Astrocyte of the spinal cord (primary cell): ENCODE measurements around the gene RRM1.
A peak's percentile ranks its signal among the peaks of the same experiment; 100 is the strongest.
"Not testable (repeated sequence)": the region's sequence is repeated elsewhere in the genome, so short reads cannot be mapped to it uniquely, and the experiment has no call there.

ENCODE experiments used
- DNase-seq: peaks from one replicate; pipeline ENCODE4 v3.0.0; 2011; ENCODE audit warnings: low read depth, low spot score
- H3K4me3 ChIP-seq: 2 replicates; pipeline ENCODE4 v1.5.1; 2011; ENCODE audit warnings: low read depth, mild to moderate bottlenecking, low read length, moderate library complexity
- in situ Hi-C: cut with HindIII; loops from 2 replicates; pipeline ENCODE4 v1.10.0; 2017; ENCODE audit warnings: low sequenced_read_pairs
- TF ChIP-seq, protein P1 (sequence below): IDR thresholded peaks from 2 replicates; pipeline ENCODE4 v1.5.1; 2012; ENCODE audit warnings: low read depth, mild to moderate bottlenecking, low read length, inconsistent platforms

The RRM1 gene

DNA sequence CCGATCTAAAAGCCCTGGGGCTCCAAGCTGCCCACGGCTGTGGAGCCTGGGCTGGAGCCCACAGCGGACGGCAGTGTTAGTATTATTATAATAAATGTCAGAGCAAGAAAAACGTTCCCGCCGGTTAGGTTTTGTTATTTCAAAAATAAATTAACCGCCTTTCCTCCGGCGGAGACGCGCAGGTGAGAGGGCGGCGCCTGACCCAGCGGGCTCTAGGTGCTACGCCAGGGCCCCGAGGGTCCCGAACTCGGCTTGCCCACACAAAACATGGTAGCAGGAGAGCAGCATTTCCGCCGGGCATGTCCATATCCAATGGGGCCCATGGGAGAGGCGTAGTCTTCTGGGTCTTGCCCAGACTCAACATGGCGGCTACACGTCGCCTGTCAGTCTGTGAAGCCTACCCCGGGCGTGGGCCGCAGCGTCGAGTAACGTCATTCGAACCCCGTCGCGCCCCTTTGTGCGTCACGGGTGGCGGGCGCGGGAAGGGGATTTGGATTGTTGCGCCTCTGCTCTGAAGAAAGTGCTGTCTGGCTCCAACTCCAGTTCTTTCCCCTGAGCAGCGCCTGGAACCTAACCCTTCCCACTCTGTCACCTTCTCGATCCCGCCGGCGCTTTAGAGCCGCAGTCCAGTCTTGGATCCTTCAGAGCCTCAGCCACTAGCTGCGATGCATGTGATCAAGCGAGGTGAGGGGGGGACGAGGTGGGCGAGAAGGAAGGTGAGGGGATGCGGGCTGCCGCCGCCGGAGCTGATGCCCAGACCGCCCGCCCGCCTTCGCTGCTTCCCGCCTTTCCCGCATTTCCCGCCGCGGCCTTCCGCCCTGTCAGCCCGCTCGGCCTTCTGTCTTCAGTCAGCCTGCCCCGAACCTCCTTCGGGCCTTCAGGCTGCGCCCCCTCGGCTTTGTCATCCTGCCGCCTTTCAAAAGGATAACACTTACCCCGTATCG, at the start of gene RRM1:
Gene RRM1 (plus strand): TSS at position 452 of the 944 bp plus-strand sequence. CDS start 214 bp downstream, at position 666.
- TF ChIP-seq, protein P1, sequence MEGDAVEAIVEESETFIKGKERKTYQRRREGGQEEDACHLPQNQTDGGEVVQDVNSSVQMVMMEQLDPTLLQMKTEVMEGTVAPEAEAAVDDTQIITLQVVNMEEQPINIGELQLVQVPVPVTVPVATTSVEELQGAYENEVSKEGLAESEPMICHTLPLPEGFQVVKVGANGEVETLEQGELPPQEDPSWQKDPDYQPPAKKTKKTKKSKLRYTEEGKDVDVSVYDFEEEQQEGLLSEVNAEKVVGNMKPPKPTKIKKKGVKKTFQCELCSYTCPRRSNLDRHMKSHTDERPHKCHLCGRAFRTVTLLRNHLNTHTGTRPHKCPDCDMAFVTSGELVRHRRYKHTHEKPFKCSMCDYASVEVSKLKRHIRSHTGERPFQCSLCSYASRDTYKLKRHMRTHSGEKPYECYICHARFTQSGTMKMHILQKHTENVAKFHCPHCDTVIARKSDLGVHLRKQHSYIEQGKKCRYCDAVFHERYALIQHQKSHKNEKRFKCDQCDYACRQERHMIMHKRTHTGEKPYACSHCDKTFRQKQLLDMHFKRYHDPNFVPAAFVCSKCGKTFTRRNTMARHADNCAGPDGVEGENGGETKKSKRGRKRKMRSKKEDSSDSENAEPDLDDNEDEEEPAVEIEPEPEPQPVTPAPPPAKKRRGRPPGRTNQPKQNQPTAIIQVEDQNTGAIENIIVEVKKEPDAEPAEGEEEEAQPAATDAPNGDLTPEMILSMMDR: no peak
- peak; percentile 98 for DNase-seq
- H3K4me3 ChIP-seq: peak within 1 kb of the TSS; percentile 80
- in situ Hi-C loops: no loop called here

DNA sequence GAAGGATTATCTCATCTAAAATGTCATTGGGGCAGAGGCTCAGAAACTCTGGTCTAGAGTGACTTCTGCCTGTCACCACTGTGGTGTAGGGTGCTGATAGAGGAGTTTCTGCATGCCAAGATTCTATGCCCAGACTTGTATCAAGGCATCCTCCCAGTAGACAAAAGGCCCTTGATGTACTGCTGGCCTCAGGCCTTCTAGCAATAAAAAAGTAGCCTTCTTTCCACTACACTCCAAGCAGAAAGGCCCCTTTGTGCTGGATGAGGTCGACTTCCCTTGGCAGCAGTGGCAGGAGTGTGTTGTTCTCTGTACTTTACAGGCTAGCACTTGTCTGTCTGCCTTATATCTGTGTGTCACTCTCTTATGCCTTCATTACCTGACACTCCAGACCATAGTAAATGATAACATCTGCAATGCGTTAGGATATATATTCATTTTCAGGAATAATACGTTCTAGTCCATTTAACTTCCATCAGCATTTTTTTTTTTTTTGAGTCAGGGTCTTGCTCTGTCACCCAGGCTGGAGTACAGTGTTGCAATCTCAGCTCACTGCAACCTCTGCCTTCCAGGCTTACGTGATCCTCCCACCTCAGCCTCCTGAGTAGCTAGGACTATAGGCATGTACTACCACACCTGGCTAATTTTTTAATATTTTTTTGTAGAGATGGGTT, 49.5 kb upstream of the RRM1 start:
- TF ChIP-seq, protein P1: no peak
- DNase-seq: no peak
- in situ Hi-C loops: no loop called here
- no peak overlapping the region for H3K4me3 ChIP-seq

DNA sequence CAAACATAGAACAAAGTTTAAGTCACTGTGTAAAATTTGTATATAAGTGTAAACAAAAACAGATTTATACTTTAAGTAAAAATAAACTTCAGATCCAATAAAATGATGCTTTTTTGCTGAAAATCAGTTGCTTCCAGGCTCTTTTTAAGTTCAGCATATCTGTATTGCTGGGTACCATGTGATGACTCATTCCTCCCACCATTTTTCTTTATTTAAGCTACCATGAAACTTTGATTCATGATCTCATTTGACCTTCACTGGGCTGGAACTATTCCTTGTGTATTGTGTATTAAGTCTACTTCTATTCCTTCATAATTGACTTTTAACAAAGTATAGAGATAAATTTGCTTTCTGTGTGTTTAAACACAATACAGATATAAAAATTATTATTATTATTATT, 46.3 kb upstream of the RRM1 start:
- peak; percentile 46 for DNase-seq
- H3K4me3 ChIP-seq: no peak overlapping the region
- TF ChIP-seq, protein P1: no peak
- in situ Hi-C loops: no loop called here

DNA sequence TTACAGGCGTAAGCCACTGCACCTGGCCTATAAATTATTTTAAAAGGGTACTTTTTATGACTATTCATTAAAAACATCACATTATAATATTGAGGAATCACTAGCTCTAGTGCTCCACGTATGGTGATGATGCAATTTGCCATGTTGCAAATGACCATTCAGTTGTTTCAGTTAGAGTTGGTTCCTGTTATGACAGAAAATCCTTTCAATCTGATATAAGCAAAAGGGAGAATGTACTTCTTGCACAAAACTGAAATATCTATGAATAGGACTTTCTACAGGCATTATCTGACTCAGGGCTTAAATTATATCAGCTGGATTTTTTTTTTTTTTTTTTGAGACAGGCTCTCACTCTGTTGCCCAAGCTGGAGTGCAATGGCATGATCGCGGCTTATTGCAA, 45.6 kb upstream of the RRM1 start:
- in situ Hi-C loops: no loop called here

DNA sequence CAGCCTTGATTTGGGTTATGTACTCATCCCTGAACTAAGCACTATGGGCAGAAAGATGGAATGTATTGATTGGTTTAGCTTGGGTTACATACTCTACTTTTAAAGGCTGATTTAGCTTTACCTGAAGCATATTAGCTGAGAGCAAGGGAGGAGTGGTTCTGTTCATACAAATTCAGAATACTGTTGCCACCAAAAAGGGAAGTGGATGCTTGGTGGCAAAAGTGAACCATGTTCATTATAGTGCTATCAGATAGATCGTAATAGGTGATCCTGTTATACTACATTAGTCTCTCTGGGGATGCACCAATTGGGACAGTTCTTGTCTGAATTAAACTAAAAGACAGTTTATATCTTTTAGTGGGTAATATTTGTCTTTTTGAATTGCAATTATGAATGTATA, 44.5 kb upstream of the RRM1 start:
- TF ChIP-seq, protein P1: no peak
- in situ Hi-C loops: no loop called here
- H3K4me3 ChIP-seq: no peak overlapping the region
- DNase-seq: no peak

More for the DNA sequence above, 45.6 kb upstream of the RRM1 start:
- TF ChIP-seq, protein P1: no peak
- H3K4me3 ChIP-seq: no peak overlapping the region
- no peak for DNase-seq

DNA sequence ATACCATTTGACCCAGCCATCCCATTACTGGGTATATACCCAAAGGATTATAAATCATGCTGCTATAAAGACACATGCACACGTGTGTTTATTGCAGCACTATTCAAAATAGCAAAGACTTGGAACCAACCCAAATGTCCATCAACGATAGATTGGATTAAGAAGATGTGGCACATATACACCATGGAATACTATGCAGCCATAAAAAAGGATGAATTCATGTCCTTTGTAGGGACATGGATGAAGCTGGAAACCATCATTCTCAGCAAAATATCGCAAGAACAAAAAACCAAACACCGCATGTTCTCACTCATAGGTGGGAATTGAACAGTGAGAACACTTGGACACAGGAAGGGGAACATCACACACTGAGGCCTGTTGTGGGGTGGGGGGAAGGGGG, 41.4 kb upstream of the RRM1 start:
- H3K4me3 ChIP-seq, in situ Hi-C loops, DNase-seq: not testable (repeated sequence)

DNA sequence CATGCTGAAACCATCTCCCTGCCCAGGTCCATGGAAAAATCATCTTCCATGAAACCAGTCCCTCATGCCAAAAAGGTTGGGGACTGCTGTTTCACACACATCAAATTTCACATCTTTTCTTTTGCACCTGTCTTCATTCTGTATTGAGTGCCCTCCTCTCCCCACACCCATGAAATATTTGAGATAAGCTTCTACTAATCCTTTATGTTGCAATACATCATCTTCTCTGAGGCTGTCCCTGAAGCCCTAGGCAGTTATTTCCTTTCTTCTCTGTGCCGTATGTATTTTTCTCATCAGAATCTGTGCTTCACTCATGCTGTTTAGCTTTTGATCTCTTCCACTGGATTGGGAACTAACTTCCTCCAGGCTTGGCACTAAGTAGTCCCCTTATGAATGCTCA, 40.0 kb upstream of the RRM1 start:
- TF ChIP-seq, protein P1: no peak
- no peak overlapping the region for H3K4me3 ChIP-seq
- in situ Hi-C loops: no loop called here
- DNase-seq: no peak
